HepG2 (cell line): ENCODE data around the gene YIF1A. TPM values are rescaled to one million over a fixed set of nuclear protein-coding genes. Genes with fewer than 3 reads are reported as not detected.

Source experiments
- CREBL2 ChIP-seq: sonication (generic); formaldehyde crosslinking; IDR thresholded peaks from 2 replicates; pipeline ENCODE4 v1.8.1; 2023; ENCODE audit warnings: missing genetic modification reagents, mild to moderate bottlenecking, borderline replicate concordance
- FOSL2 ChIP-seq: sonication (generic); formaldehyde crosslinking; IDR thresholded peaks from 2 replicates; pipeline ENCODE4 v1.4.0; 2020; ENCODE audit warnings: missing genetic modification reagents
- HDAC1 ChIP-seq: sonication (generic); formaldehyde crosslinking; IDR thresholded peaks from 2 replicates; pipeline ENCODE4 v1.5.1; 2020; ENCODE audit warnings: mild to moderate bottlenecking, missing genetic modification reagents
- KDM1A ChIP-seq: IDR thresholded peaks from 2 replicates; pipeline ENCODE4 v1.6.1; 2016; ENCODE audit warnings: missing compliant biosample characterization
- KDM5A ChIP-seq: fragments of 200-600 bp; sonication (generic); IDR thresholded peaks from 2 replicates; pipeline ENCODE4 v1.7.0; 2018; ENCODE audit warnings: antibody characterized with exemption, mild to moderate bottlenecking, low read length, borderline replicate concordance
- MTA1 ChIP-seq: sonication (generic); formaldehyde crosslinking; IDR thresholded peaks from 2 replicates; pipeline ENCODE4 v1.4.0; 2020; ENCODE audit warnings: missing genetic modification reagents, mild to moderate bottlenecking, borderline replicate concordance
- MTERF4 ChIP-seq: sonication (generic); formaldehyde crosslinking; IDR thresholded peaks from 2 replicates; pipeline ENCODE4 v1.8.0; 2023; ENCODE audit warnings: mild to moderate bottlenecking, missing genetic modification reagents
- NCOA1 ChIP-seq: sonication (generic); formaldehyde crosslinking; IDR thresholded peaks from 2 replicates; pipeline ENCODE4 v1.9.0; 2021; ENCODE audit warnings: missing genetic modification reagents
- NFE2L1 ChIP-seq: sonication (generic); formaldehyde crosslinking; IDR thresholded peaks from 2 replicates; pipeline ENCODE4 v1.4.0; 2020; ENCODE audit warnings: missing genetic modification reagents, mild to moderate bottlenecking, borderline replicate concordance
- PHF5A ChIP-seq: IDR thresholded peaks from one replicate; pipeline ENCODE4 v1.6.1; 2018; ENCODE audit warnings: low read depth, missing genetic modification reagents; ENCODE audit not compliant: unreplicated experiment
- PLRG1 ChIP-seq: fragments of 450-650 bp; conservative IDR thresholded peaks from 2 replicates; pipeline ENCODE4 v1.6.1; 2016
- PPARG ChIP-seq: conservative IDR thresholded peaks from 2 replicates; pipeline ENCODE4 v1.6.1; 2016; ENCODE audit warnings: missing biosample characterization, missing genetic modification reagents
- RCOR2 ChIP-seq: IDR thresholded peaks from 2 replicates; pipeline ENCODE4 v1.6.1; 2016; ENCODE audit warnings: missing biosample characterization, missing genetic modification reagents
- RFXAP ChIP-seq: sonication (generic); formaldehyde crosslinking; IDR thresholded peaks from 2 replicates; pipeline ENCODE4 v1.4.0; 2020; ENCODE audit warnings: missing genetic modification reagents, borderline replicate concordance
- SP2 ChIP-seq: sonication (generic); formaldehyde crosslinking; IDR thresholded peaks from 2 replicates; pipeline ENCODE4 v1.5.1; 2020; ENCODE audit warnings: mild to moderate bottlenecking, missing genetic modification reagents
- TARDBP ChIP-seq: sonication (generic); formaldehyde crosslinking; IDR thresholded peaks from 2 replicates; pipeline ENCODE4 v1.8.0; 2022; ENCODE audit warnings: mild to moderate bottlenecking, missing genetic modification reagents
- YEATS4 ChIP-seq: sonication (generic); formaldehyde crosslinking; IDR thresholded peaks from 2 replicates; pipeline ENCODE4 v1.4.0; 2020; ENCODE audit warnings: missing genetic modification reagents, borderline replicate concordance
- ZBTB49 ChIP-seq: sonication (generic); formaldehyde crosslinking; IDR thresholded peaks from 2 replicates; pipeline ENCODE4 v1.4.0; 2020; ENCODE audit warnings: missing genetic modification reagents, borderline replicate concordance
- ZNF281 ChIP-seq: sonication (generic); formaldehyde crosslinking; IDR thresholded peaks from 2 replicates; pipeline ENCODE4 v1.4.0; 2020; ENCODE audit warnings: missing genetic modification reagents, borderline replicate concordance
- ZNF292 ChIP-seq: sonication (generic); formaldehyde crosslinking; IDR thresholded peaks from 2 replicates; pipeline ENCODE4 v1.8.1; 2022; ENCODE audit warnings: mild to moderate bottlenecking, low read depth, missing genetic modification reagents, borderline replicate concordance
- ZNF34 ChIP-seq: sonication (generic); formaldehyde crosslinking; IDR thresholded peaks from 2 replicates; pipeline ENCODE4 v1.4.0; 2020; ENCODE audit warnings: mild to moderate bottlenecking, missing genetic modification reagents, borderline replicate concordance
- ZNF564 ChIP-seq: sonication (generic); formaldehyde crosslinking; IDR thresholded peaks from 2 replicates; pipeline ENCODE4 v1.8.1; 2023; ENCODE audit warnings: mild to moderate bottlenecking, missing genetic modification reagents
- ZNF678 ChIP-seq: sonication (generic); formaldehyde crosslinking; IDR thresholded peaks from 2 replicates; pipeline ENCODE4 v1.4.0; 2020; ENCODE audit warnings: mild to moderate bottlenecking, missing genetic modification reagents
- ZNF761 ChIP-seq: sonication (generic); formaldehyde crosslinking; conservative IDR thresholded peaks from 2 replicates; pipeline ENCODE4 v1.4.0; 2020; ENCODE audit warnings: mild to moderate bottlenecking, missing genetic modification reagents
- ZNF879 ChIP-seq: sonication (generic); formaldehyde crosslinking; IDR thresholded peaks from 2 replicates; pipeline ENCODE4 v1.8.1; 2023; ENCODE audit warnings: missing genetic modification reagents
- polyA plus RNA-seq, 8 experiments: library from polyadenylated mRNA; depleted of rRNA in 3 of 8; stranded (reverse) in 7 of 8; unstranded in 1 of 8; fragments of >200 nt; fragmentation: Illumina TruSeq in 4 of 8; extraction: Trizol in 4 of 8; gene quantifications; 2 replicates each; pipeline versions ENCODE4 v1.2.1 to v1.2.3, GENCODE V29; 2011 to 2016; ENCODE audit warnings: low read depth in 4 of 8, missing spikeins in 1 of 8, mixed read lengths in 1 of 8; ENCODE audit not compliant: insufficient read depth in 1 of 8
- total RNA-seq, 5 experiments: library from RNA; depleted of rRNA; stranded (reverse); fragments of >200 nt; fragmentation: Illumina TruSeq; extraction: Trizol; gene quantifications; 2 replicates each; pipeline ENCODE4 v1.2.3, GENCODE V29; 2016; ENCODE audit warnings: low read depth in 1 of 5

The YIF1A gene
- total and polyA plus RNA-seq, 2 of the 13 experiments (the other 11 are each of a cell fraction or from before 2014, with no cell fraction given) = 133 to 145 TPM

GRCh38 chr11:66313321-66314185 is 24.6 kb upstream of the YIF1A start (continued):
- TF ChIP-seq MTERF4 (CRISPR knock-in tag) = no peak
- no peak for TF ChIP-seq NCOA1 (CRISPR knock-in tag)
- TF ChIP-seq ZNF564 = no peak
- no peak for TF ChIP-seq KDM1A
- 0 out of 2 replicates have a peak, but pooled peaks have one; percentile 9 for TF ChIP-seq PPARG
- no peak for TF ChIP-seq YEATS4 (CRISPR knock-in tag)
- no peak for TF ChIP-seq ZNF292 (CRISPR knock-in tag)
- TF ChIP-seq FOSL2 = no peak
- TF ChIP-seq KDM5A = no peak
- no peak for TF ChIP-seq TARDBP (CRISPR knock-in tag)
- TF ChIP-seq ZNF678 (CRISPR knock-in tag) = no peak
- TF ChIP-seq ZNF34 (CRISPR knock-in tag) = no peak
- no peak; the same call in 1 of the 2 replicates for TF ChIP-seq HDAC1
- no peak for TF ChIP-seq RFXAP (CRISPR knock-in tag)
- TF ChIP-seq RCOR2 = no peak
- no peak for TF ChIP-seq MTA1 (CRISPR knock-in tag)
- no peak for TF ChIP-seq ZBTB49 (CRISPR knock-in tag)
- TF ChIP-seq ZNF879 (CRISPR knock-in tag) = no peak
- TF ChIP-seq ZNF281 = 0 out of 2 replicates have a peak, but pooled peaks have one; percentile 46
- no peak for TF ChIP-seq PHF5A (CRISPR knock-in tag)
- no peak for TF ChIP-seq SP2 (CRISPR knock-in tag)
- TF ChIP-seq ZNF761 (CRISPR knock-in tag) = no peak
- no peak for TF ChIP-seq PLRG1
- TF ChIP-seq CREBL2 (CRISPR knock-in tag) = no peak
- no peak for TF ChIP-seq NFE2L1
